NCI-H446 treated with DMSO at 0.1 percent for 48 hours (cell line): Measurements from ENCODE around the gene ITPR2.
"Not testable (repeated sequence)": the region's sequence is repeated elsewhere in the genome, so short reads cannot be mapped to it uniquely, and the experiment has no call there.

Experiments used
- DNase-seq: peaks from one replicate; lab custom pipeline; 2025; lab: John Stamatoyannopoulos, UW

Gene ITPR2

GRCh38 chr12:26445909-26446308 lies 387.1 kb downstream of the ITPR2 start:
- DNase-seq, result no peak

GRCh38 chr12:26443309-26443708 lies 389.7 kb downstream of the ITPR2 start:
- DNase-seq, result peak; percentile 92

- no peak for DNase-seq
Observed at GRCh38 chr12:26441434-26441833, 391.6 kb downstream of the ITPR2 start.

GRCh38 chr12:26435069-26435404 lies 398.0 kb downstream of the ITPR2 start:
- DNase-seq, result no peak

GRCh38 chr12:26434299-26435068 lies 398.5 kb downstream of the ITPR2 start:
- DNase-seq, result peak; percentile 75

- DNase-seq, result not testable (repeated sequence)
Observed at GRCh38 chr12:26433701-26434100, 399.3 kb downstream of the ITPR2 start.

GRCh38 chr12:26431211-26431610 lies 401.8 kb downstream of the ITPR2 start:
- no peak for DNase-seq

GRCh38 chr12:26430596-26430995 lies 402.4 kb downstream of the ITPR2 start:
- not testable (repeated sequence) for DNase-seq

- DNase-seq, result no peak
Observed at GRCh38 chr12:26429070-26429691, 403.8 kb downstream of the ITPR2 start.

- DNase-seq, result no peak
Observed at GRCh38 chr12:26428420-26428819, 404.6 kb downstream of the ITPR2 start.

- DNase-seq, result no peak
Observed at GRCh38 chr12:26426652-26427051, 406.3 kb downstream of the ITPR2 start.

- DNase-seq, result no peak
Observed at GRCh38 chr12:26425587-26426260, 407.3 kb downstream of the ITPR2 start.

GRCh38 chr12:26422839-26423398 lies 410.1 kb downstream of the ITPR2 start:
- DNase-seq, result no peak

- no peak for DNase-seq
Observed at GRCh38 chr12:26416550-26416949, 416.4 kb downstream of the ITPR2 start.

GRCh38 chr12:26410689-26411088 lies 422.3 kb downstream of the ITPR2 start:
- DNase-seq, result no peak

GRCh38 chr12:26406813-26407212 lies 426.2 kb downstream of the ITPR2 start:
- no peak for DNase-seq

GRCh38 chr12:26406391-26406790 lies 426.6 kb downstream of the ITPR2 start:
- DNase-seq, result no peak

GRCh38 chr12:26403601-26404000 lies 429.4 kb downstream of the ITPR2 start:
- DNase-seq, result no peak

- no peak for DNase-seq
Observed at GRCh38 chr12:26402648-26403047, 430.3 kb downstream of the ITPR2 start.

GRCh38 chr12:26401874-26402273 lies 431.1 kb downstream of the ITPR2 start:
- DNase-seq, result no peak

- no peak for DNase-seq
Observed at GRCh38 chr12:26400627-26401026, 432.4 kb downstream of the ITPR2 start.

- no peak for DNase-seq
Observed at GRCh38 chr12:26399381-26399780, 433.6 kb downstream of the ITPR2 start.

GRCh38 chr12:26396402-26396801 lies 436.6 kb downstream of the ITPR2 start:
- DNase-seq, result no peak
